Panc1 (cell line): ENCODE measurements around the gene ARHGAP11A. TPM values are rescaled to one million over a fixed set of nuclear protein-coding genes. Genes with fewer than 3 reads are reported as not detected.
A peak's percentile ranks its signal among the peaks of the same experiment; 100 is the strongest.

Source experiments
- ATAC-seq: fragments of 200-7000 bp; cut with Tn5 transposase; 2 replicates; pipeline ENCODE4 v1.9.1; 2020; ENCODE audit warnings: mild to moderate bottlenecking, moderate library complexity
- BruUV-seq: library from RNA; stranded (reverse); fragments of 400-500 nt; replicated peaks from 2 replicates; lab custom pipeline; 2021; lab: Mats Ljungman, UMichigan
- CTCF ChIA-PET: fragments of 300-600 bp; sonication (Branson Sonifier 250); formaldehyde crosslinking; loops from one replicate; lab custom pipeline; 2022; ENCODE audit warnings: antibody characterized with exemption; lab: Charles Lee
- POLR2A ChIA-PET: fragments of 300-600 bp; sonication (Branson Sonifier 250); formaldehyde crosslinking; loops from one replicate; lab custom pipeline; 2022; ENCODE audit warnings: antibody characterized with exemption; lab: Charles Lee
- DNase-seq: peaks from one replicate; pipeline ENCODE4 v3.0.0-alpha.2; 2010; ENCODE audit warnings: low read depth, low spot score
- H3K27ac ChIP-seq: 2 replicates; pipeline ENCODE4 v1.5.1; 2011; ENCODE audit warnings: mild to moderate bottlenecking, low read length, inconsistent platforms
- H3K27me3 ChIP-seq: fragments of 200-500 bp; sonication (Bioruptor generic); 2 replicates; pipeline ENCODE4 v1.6.0; 2014; ENCODE audit warnings: low read length, inconsistent platforms; ENCODE audit not compliant: control insufficient read depth, insufficient read depth
- H3K36me3 ChIP-seq: fragments of 200-500 bp; sonication (Bioruptor generic); 2 replicates; pipeline ENCODE4 v1.5.1; 2014; ENCODE audit warnings: inconsistent platforms, mild to moderate bottlenecking, low read length, moderate library complexity; ENCODE audit not compliant: control insufficient read depth, insufficient read depth
- H3K4me1 ChIP-seq: 2 replicates; pipeline ENCODE4 v1.5.1; 2011; ENCODE audit warnings: inconsistent platforms, mild to moderate bottlenecking, low read length, moderate library complexity; ENCODE audit not compliant: control insufficient read depth, insufficient read depth
- H3K4me3 ChIP-seq, 2 experiments: 2 replicates each; pipeline ENCODE4 v1.5.1; 2011 to 2012; ENCODE audit warnings: low read depth in 2 of 2, low read length in 2 of 2, mild to moderate bottlenecking in 2 of 2, inconsistent platforms in 1 of 2, moderate library complexity in 1 of 2
- H3K9me3 ChIP-seq: fragments of 200-500 bp; sonication (Bioruptor generic); 2 replicates; pipeline ENCODE4 v1.5.1; 2014; ENCODE audit warnings: low read depth, mild to moderate bottlenecking, inconsistent platforms, low read length, moderate library complexity; ENCODE audit not compliant: control insufficient read depth, insufficient read depth
- CTCF ChIP-seq: fragments of 450-650 bp; IDR thresholded peaks from 2 replicates; pipeline ENCODE4 v1.5.1; 2017; ENCODE audit warnings: mild to moderate bottlenecking
- POLR2AphosphoS5 ChIP-seq: IDR thresholded peaks from 2 replicates; pipeline ENCODE4 v1.6.1; 2012; ENCODE audit warnings: mild to moderate bottlenecking, low read depth, low read length, moderate library complexity
- REST ChIP-seq, 2 experiments: IDR thresholded peaks; 2 replicates each; pipeline ENCODE4 v1.6.1; 2011 to 2012; ENCODE audit warnings: low read depth in 2 of 2, control low read depth in 1 of 2, low read length in 1 of 2, mild to moderate bottlenecking in 1 of 2, moderate library complexity in 1 of 2; ENCODE audit not compliant: insufficient read depth in 1 of 2
- SIN3A ChIP-seq: IDR thresholded peaks from 2 replicates; pipeline ENCODE4 v1.6.1; 2012; ENCODE audit warnings: low read depth, mild to moderate bottlenecking, low read length, moderate library complexity, borderline replicate concordance; ENCODE audit not compliant: insufficient read depth
- TCF7L2 ChIP-seq: IDR thresholded peaks from 2 replicates; pipeline ENCODE4 v1.6.1; 2011; ENCODE audit warnings: mild to moderate bottlenecking, low read depth, low read length, inconsistent platforms
- in situ Hi-C: cut with HindIII; loops from 2 replicates; pipeline ENCODE4 v1.10.0; 2016; ENCODE audit warnings: low sequenced_read_pairs, low pct_unique_long_range_greater_than_20kb
- intact Hi-C: fragments of 100-400 bp; cut with micrococcal nuclease; formaldehyde crosslinking; loops from one replicate; pipeline ENCODE4 v1.10.0; 2022; ENCODE audit not compliant: unreplicated experiment
- total RNA-seq: library from RNA; stranded (reverse); gene quantifications from one replicate; pipeline ENCODE4 v1.2.1, GENCODE V29; 2021; ENCODE audit not compliant: unreplicated experiment

The ARHGAP11A gene
- total RNA-seq, 1 experiment from 2014 or later: 124 TPM

GRCh38 chr15:32671339-32672325 is 56.3 kb downstream of the ARHGAP11A start:
- no peak overlapping the region for H3K4me3 ChIP-seq
- H3K4me1 ChIP-seq: no peaks in the 10 kb centered on the region
- ATAC-seq (no peak), DNase-seq (no peak)
- TF ChIP-seq REST (IDR thresholded peaks at IDR 0.05; ENCODE audit: insufficient read depth in 1 of 2, low read depth in 2 of 2, low read length in 1 of 2): no peak
- no peak for TF ChIP-seq CTCF
- no peak for TF ChIP-seq POLR2AphosphoS5
- TF ChIP-seq TCF7L2: no peak
- TF ChIP-seq SIN3A: no peak
- H3K27ac ChIP-seq: no peak overlapping the region
- no TSS peak for BruUV-seq
- in situ Hi-C loops (no loop called here), intact Hi-C loops (no loop called here)
- no peaks in the 10 kb centered on the region for H3K27me3 ChIP-seq
- ChIA-PET CTCF (interaction anchor here (0.6 kb wide), 1 partner anchor 9 kb away, joined by 3 read pairs; no protein-coding TSS in a partner anchor), POLR2A (no interaction called here)
- no peaks in the 10 kb centered on the region for H3K9me3 ChIP-seq
- H3K36me3 ChIP-seq: no peaks in the 10 kb centered on the region

- TF ChIP-seq POLR2AphosphoS5 (no peak), CTCF (0 out of 2 replicates have a peak, but pooled peaks have one; percentile 19), TCF7L2 (no peak), REST (IDR thresholded peaks at IDR 0.05; ENCODE audit: insufficient read depth in 1 of 2, low read depth in 2 of 2, low read length in 1 of 2) (no peak)
- in situ Hi-C loops: no loop called here
- intact Hi-C loops: no loop called here
- Histone ChIP-seq H3K9me3 (no peaks in the 10 kb centered on the region), H3K27ac (no peak overlapping the region), H3K36me3 (no peaks in the 10 kb centered on the region), H3K27me3 (no peaks in the 10 kb centered on the region), H3K4me1 (no peaks in the 10 kb centered on the region), H3K4me3 (no peak overlapping the region)
- ChIA-PET POLR2A (no interaction called here), CTCF (no interaction called here)
- ATAC-seq (no peak), DNase-seq (no peak)
- no TSS peak for BruUV-seq
Measured at GRCh38 chr15:32674681-32675080, 59.4 kb downstream of the ARHGAP11A start.
